Ovary (tissue), 9 donors: Measurements from ENCODE around the gene MAPRE3. TPM values are rescaled to one million over a fixed set of nuclear protein-coding genes. Genes with fewer than 3 reads are reported as not detected.
A peak's percentile ranks its signal among the peaks of the same experiment; 100 is the strongest.

Source experiments
- DNase-seq, 5 donors: peaks; one replicate each; pipeline ENCODE4 v3.0.0-alpha.2; 2019 to 2020
- H3K27ac ChIP-seq, 2 donors: fragments of 200-600 bp; one replicate each; pipeline versions ENCODE4 v1.5.1 to v1.8.0; 2019 to 2022
- H3K27me3 ChIP-seq: fragments of 200-600 bp; one replicate; pipeline ENCODE4 v1.8.0; 2022
- H3K36me3 ChIP-seq: fragments of 200-600 bp; sonication (generic); one replicate; pipeline ENCODE4 v1.5.1; 2019
- H3K4me1 ChIP-seq: one replicate; pipeline ENCODE4 v1.8.1; 2013; ENCODE audit warnings: mild to moderate bottlenecking, moderate library complexity; ENCODE audit not compliant: insufficient read depth
- H3K4me3 ChIP-seq: fragments of 200-600 bp; sonication (generic); one replicate; pipeline ENCODE4 v1.5.1; 2017
- H3K9me3 ChIP-seq, 2 donors: fragments of 200-600 bp in 1 of 2; sonication (generic) in 1 of 2; one replicate each; pipeline versions ENCODE4 v1.5.1 to v1.8.1; 2013 to 2019; ENCODE audit warnings: mild to moderate bottlenecking in 1 of 2, moderate library complexity in 1 of 2
- EP300 ChIP-seq: sonication (generic); formaldehyde crosslinking; IDR thresholded peaks from one replicate; pipeline ENCODE4 v1.6.1; 2017; ENCODE audit warnings: antibody characterized with exemption
- POLR2A ChIP-seq: fragments of 450-650 bp; IDR thresholded peaks from one replicate; pipeline ENCODE4 v1.6.1; 2017; ENCODE audit warnings: antibody characterized with exemption, mild to moderate bottlenecking, moderate library complexity
- WGBS, 3 donors: extraction: QIAGEN DNeasy Blood & Tissue Kit in 1 of 3; methylation state at CpG; one replicate each; pipeline versions ENCODE4 v1.1.5 to v1.1.7; 2013 to 2017; 5-methylcytosine and 5-hydroxymethylcytosine counted together
- intact Hi-C, 4 donors: fragments of 100-400 bp; cut with DNase I; formaldehyde crosslinking; loops; one replicate each; pipeline versions ENCODE4 v1.11.0 to v1.15.1; 2022 to 2023
- polyA plus RNA-seq, 2 donors: library from polyadenylated mRNA; stranded (reverse); fragments of 200-250 nt in 1 of 2; fragments of 350-450 nt in 1 of 2; fragmentation: Illumina TruSeq in 1 of 2; extraction: RNeasy Lipid Tissue Mini Kit (QIAGEN cat#74804) in 1 of 2; gene quantifications; one replicate each; pipeline ENCODE4 v1.2.3, GENCODE V29; 2013 to 2014
- total RNA-seq, 7 donors: library from RNA; depleted of rRNA in 2 of 7; stranded (reverse); fragments of >200 nt in 2 of 7; fragmentation: NEBNext Ultra II Directional in 3 of 7; extraction: Animal tissue kit (Norgen Biotek cat#: 25700) in 3 of 7; gene quantifications; one replicate each; pipeline versions ENCODE4 v1.1.0 to v1.2.4, GENCODE V29; 2016 to 2023
- TF ChIP-seq, protein P1 (sequence below), 3 donors: fragments of 450-650 bp in 2 of 3; fragments of 200-600 bp in 1 of 3; IDR thresholded peaks; one replicate each; pipeline versions ENCODE4 v1.5.1 to v1.8.0; 2016 to 2022; ENCODE audit warnings: antibody characterized with exemption in 3 of 3, mild to moderate bottlenecking in 1 of 3
- donor health status: DM: no; HTN: no; CAD: no; lungs with moderate emphysema.
- donor health status: DM: no; HTN: no; CAD: no.
- donor health status: Bipolar disorder and iron deficiency.
- donor health status: DM: yes; HTN: yes; CAD: no.
- donor health status: DM: no; HTN: no; CAD: no.
- donor health status: DM: yes; HTN: yes; CAD: no.

The MAPRE3 gene
- total and polyA plus RNA-seq, 9 donors: 23.8 to 51.8 (median 34.3) TPM

- Histone ChIP-seq H3K36me3 (no peaks in the 10 kb centered on the region), H3K27ac (no peak overlapping the region), H3K4me1 (peaks cover 11% of the 10 kb centered on the region), H3K4me3 (no peak overlapping the region), H3K27me3 (no peaks in the 10 kb centered on the region), H3K9me3 (no peaks in the 10 kb centered on the region)
- intact Hi-C loops: no loop called here
- TF ChIP-seq EP300: no peak
- TF ChIP-seq, protein P1, sequence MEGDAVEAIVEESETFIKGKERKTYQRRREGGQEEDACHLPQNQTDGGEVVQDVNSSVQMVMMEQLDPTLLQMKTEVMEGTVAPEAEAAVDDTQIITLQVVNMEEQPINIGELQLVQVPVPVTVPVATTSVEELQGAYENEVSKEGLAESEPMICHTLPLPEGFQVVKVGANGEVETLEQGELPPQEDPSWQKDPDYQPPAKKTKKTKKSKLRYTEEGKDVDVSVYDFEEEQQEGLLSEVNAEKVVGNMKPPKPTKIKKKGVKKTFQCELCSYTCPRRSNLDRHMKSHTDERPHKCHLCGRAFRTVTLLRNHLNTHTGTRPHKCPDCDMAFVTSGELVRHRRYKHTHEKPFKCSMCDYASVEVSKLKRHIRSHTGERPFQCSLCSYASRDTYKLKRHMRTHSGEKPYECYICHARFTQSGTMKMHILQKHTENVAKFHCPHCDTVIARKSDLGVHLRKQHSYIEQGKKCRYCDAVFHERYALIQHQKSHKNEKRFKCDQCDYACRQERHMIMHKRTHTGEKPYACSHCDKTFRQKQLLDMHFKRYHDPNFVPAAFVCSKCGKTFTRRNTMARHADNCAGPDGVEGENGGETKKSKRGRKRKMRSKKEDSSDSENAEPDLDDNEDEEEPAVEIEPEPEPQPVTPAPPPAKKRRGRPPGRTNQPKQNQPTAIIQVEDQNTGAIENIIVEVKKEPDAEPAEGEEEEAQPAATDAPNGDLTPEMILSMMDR (IDR thresholded peaks at IDR 0.05): peak; percentile 24 to 50 (median 48)
- 25 to 27% (median 27%) methylated on average over 2 of the region's 2 CpGs for WGBS, 3 donors
- peak; percentile 62 to 84 (median 78) for DNase-seq
Observed at GRCh38 chr2:26982102-26982742, 11.8 kb downstream of the MAPRE3 start.

DNA sequence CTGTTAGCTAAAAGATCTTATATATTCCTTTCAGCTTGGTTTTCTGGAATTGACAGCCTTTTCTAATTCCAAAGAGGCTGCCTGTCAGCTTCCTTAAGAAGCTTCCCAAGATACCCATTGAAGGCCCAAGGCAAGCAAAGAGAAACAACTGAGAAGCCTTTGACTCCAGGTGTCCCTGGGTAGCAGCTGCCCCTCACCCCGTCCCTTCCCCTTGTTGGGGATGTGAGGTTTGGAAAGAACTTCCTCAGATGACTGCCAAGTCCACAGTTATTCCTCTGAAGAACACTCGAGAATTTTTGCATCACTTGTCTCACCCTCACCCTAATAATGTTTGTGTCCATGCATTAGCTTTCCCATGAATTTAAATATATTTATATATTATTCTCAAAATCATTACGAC is 13.3 kb downstream of the MAPRE3 start:
- no peaks in the 10 kb centered on the region for H3K36me3 ChIP-seq
- H3K27ac ChIP-seq: no peak overlapping the region
- intact Hi-C loops: no loop called here
- no peaks in the 10 kb centered on the region for H3K27me3 ChIP-seq
- H3K4me3 ChIP-seq: no peak overlapping the region
- H3K4me1 ChIP-seq: peaks cover 11% of the 10 kb centered on the region
- no peak for DNase-seq
- no peaks in the 10 kb centered on the region for H3K9me3 ChIP-seq
- 78 to 83% (median 80%) methylated on average over 3 of the region's 3 CpGs for WGBS, 3 donors
- TF ChIP-seq, protein P1 (IDR thresholded peaks at IDR 0.05): no peak
- TF ChIP-seq POLR2A (no peak), EP300 (no peak)

DNA sequence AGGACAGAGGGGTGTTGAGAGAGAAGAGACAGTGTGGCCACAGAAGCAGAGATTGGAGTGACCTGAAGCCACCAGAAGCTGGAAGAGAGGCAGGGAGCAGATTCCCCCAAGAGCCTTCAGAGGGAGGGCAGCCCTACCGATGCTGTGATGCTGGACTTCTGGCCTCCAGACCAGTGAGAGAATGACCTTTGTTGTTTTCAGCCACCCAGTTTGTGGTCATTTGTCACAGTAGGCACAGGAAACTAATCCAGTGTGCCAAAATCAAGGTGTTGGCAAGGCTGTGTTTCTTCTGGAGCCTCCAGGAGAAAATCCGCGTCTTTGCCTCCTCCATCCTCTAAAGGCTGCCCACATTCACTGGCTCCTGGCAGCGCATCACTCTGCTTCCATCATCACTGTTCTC is 15.4 kb downstream of the MAPRE3 start:
- WGBS, 3 donors: 94 to 96% (median 95%) methylated on average over 4 of the region's 4 CpGs
- H3K4me3 ChIP-seq: no peak overlapping the region
- H3K36me3 ChIP-seq: no peaks in the 10 kb centered on the region
- DNase-seq: no peak
- TF ChIP-seq, protein P1 (IDR thresholded peaks at IDR 0.05): no peak
- TF ChIP-seq POLR2A: no peak
- no peak for TF ChIP-seq EP300
- no peak overlapping the region for H3K27ac ChIP-seq
- H3K4me1 ChIP-seq: peaks cover 5% of the 10 kb centered on the region
- no peaks in the 10 kb centered on the region for H3K9me3 ChIP-seq
- no peaks in the 10 kb centered on the region for H3K27me3 ChIP-seq
- intact Hi-C loops: no loop called here

DNA sequence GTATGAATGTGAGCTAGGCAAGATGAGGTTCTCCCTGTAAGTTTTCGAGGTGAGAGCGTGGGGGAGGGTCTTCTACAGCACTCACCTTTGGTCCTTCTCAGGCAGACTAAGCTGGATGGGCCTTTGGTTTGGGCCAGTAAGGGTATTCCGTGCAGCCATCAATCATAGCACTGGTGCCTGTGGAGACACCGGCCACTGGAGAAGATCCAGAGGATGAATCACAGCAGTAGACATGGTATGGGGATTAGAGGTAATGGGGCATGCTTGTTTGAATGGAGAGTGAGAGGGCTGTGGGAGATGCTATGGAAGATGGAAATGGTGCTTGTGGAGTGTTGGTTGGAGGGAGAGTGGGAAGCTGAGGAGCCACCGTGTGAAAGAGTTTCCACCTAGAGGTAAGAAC is 16.1 kb downstream of the MAPRE3 start:
- H3K27me3 ChIP-seq: no peaks in the 10 kb centered on the region
- H3K27ac ChIP-seq: no peak overlapping the region
- TF ChIP-seq, protein P1 (IDR thresholded peaks at IDR 0.05): no peak
- TF ChIP-seq EP300 (no peak), POLR2A (no peak)
- H3K4me3 ChIP-seq: no peak overlapping the region
- WGBS, 3 donors: 85 to 89% (median 86%) methylated on average over 5 of the region's 5 CpGs
- intact Hi-C loops: no loop called here
- DNase-seq: no peak
- H3K36me3 ChIP-seq: no peaks in the 10 kb centered on the region
- H3K9me3 ChIP-seq: no peaks in the 10 kb centered on the region
- peaks cover 3% of the 10 kb centered on the region for H3K4me1 ChIP-seq
